HepG2 (cell line): ENCODE data around the gene COPS4. TPM values are rescaled to one million over a fixed set of nuclear protein-coding genes. Genes with fewer than 3 reads are reported as not detected.

Experiments used
- ATAC-seq: fragments of 200-7000 bp; cut with Tn5 transposase; 3 replicates; pipeline ENCODE4 v1.9.1; 2020; ENCODE audit warnings: mild to moderate bottlenecking, moderate library complexity
- BruUV-seq: library from RNA; stranded (reverse); fragments of 400-500 nt; replicated peaks from 2 replicates; lab custom pipeline; 2021; lab: Mats Ljungman, UMichigan
- CTCF ChIA-PET: fragments of 300-600 bp; formaldehyde crosslinking; extraction: SDS; loops from one replicate; lab custom pipeline; 2021; ENCODE audit warnings: low total read pairs, inconsistent platforms, low intra/inter-chr PET ratio; lab: Yijun Ruan, JAX
- POLR2A ChIA-PET: fragments of 350-600 bp; sonication (Branson Sonifier 250); formaldehyde crosslinking; loops from one replicate; lab custom pipeline; 2020; ENCODE audit warnings: antibody characterized with exemption, inconsistent platforms; lab: Yijun Ruan, JAX
- DNase-seq: peaks from one replicate; pipeline ENCODE4 v3.0.0-alpha.2; 2015; ENCODE audit warnings: low spot score
- FAIRE-seq: peaks from 3 replicates; lab custom pipeline; 2011; peaks lifted over from hg19 to GRCh38; lab: Jason Lieb, UNC
- H2AFZ ChIP-seq: one replicate; pipeline ENCODE4 v1.6.1; 2011; ENCODE audit warnings: low read length, inconsistent platforms
- H3K27ac ChIP-seq: fragments of 300-600 bp; 3 replicates; pipeline ENCODE4 v1.8.0; 2011; ENCODE audit warnings: mixed run types, mild to moderate bottlenecking, mixed read lengths, low read length, inconsistent platforms; ENCODE audit not compliant: insufficient read depth; ENCODE audit errors: extremely low read length
- H3K27me3 ChIP-seq, 2 experiments: fragments of 200-600 bp in 1 of 2; 2 replicates in 1 of 2; 3 replicates in 1 of 2; pipeline versions ENCODE4 v1.6.0 to v1.8.0; 2011; ENCODE audit warnings: low read length in 2 of 2, mild to moderate bottlenecking in 2 of 2, moderate library complexity in 2 of 2, inconsistent platforms in 1 of 2; ENCODE audit not compliant: insufficient read depth in 2 of 2, control insufficient read depth in 1 of 2
- H3K36me3 ChIP-seq, 2 experiments: fragments of 200-600 bp in 1 of 2; replicated peaks in 1 of 2; 2 replicates in 1 of 2; 3 replicates in 1 of 2; pipeline versions ENCODE4 v1.5.1 to v1.8.0; 2011; ENCODE audit warnings: low read length in 2 of 2, inconsistent platforms in 1 of 2; ENCODE audit not compliant: insufficient read depth in 2 of 2, control insufficient read depth in 1 of 2
- H3K4me1 ChIP-seq: 2 replicates; pipeline ENCODE4 v1.5.1; 2012; ENCODE audit warnings: low read length, inconsistent platforms; ENCODE audit not compliant: insufficient read depth
- H3K4me2 ChIP-seq: 2 replicates; pipeline ENCODE4 v1.6.0; 2011; ENCODE audit warnings: low read depth, low read length, inconsistent platforms
- H3K4me3 ChIP-seq, 3 experiments: fragments of 200-600 bp in 1 of 3; sonication (generic), shearing (Covaris generic) in 1 of 3; replicated peaks in 1 of 3; 2 replicates each; pipeline ENCODE4 v1.5.1; 2011 to 2016; ENCODE audit warnings: low read length in 3 of 3, inconsistent platforms in 2 of 3, low read depth in 2 of 3, mild to moderate bottlenecking in 2 of 3, control low read depth in 1 of 3, mixed read lengths in 1 of 3; ENCODE audit not compliant: insufficient read depth in 1 of 3
- H3K79me2 ChIP-seq: one replicate; pipeline ENCODE4 v1.6.1; 2011; ENCODE audit warnings: low read length, inconsistent platforms; ENCODE audit not compliant: insufficient read depth
- H3K9ac ChIP-seq: 2 replicates; pipeline ENCODE4 v1.6.0; 2011; ENCODE audit warnings: mild to moderate bottlenecking, low read depth, low read length, inconsistent platforms; ENCODE audit not compliant: insufficient read depth
- H3K9me3 ChIP-seq: 2 replicates; pipeline ENCODE4 v1.5.1; 2012; ENCODE audit warnings: mild to moderate bottlenecking, low read length
- H4K20me1 ChIP-seq: 2 replicates; pipeline ENCODE4 v1.6.0; 2011; ENCODE audit warnings: inconsistent platforms, mild to moderate bottlenecking, low read length, moderate library complexity; ENCODE audit not compliant: insufficient read depth
- IRF2 ChIP-seq: IDR thresholded peaks from 2 replicates; pipeline ENCODE4 v1.6.1; 2018; ENCODE audit warnings: missing genetic modification reagents, missing compliant biosample characterization
- RARG ChIP-seq: sonication (generic); formaldehyde crosslinking; IDR thresholded peaks from 2 replicates; pipeline ENCODE4 v1.4.0; 2020; ENCODE audit warnings: low read depth, mild to moderate bottlenecking, missing genetic modification reagents
- SYNCRIP ChIP-seq: fragments of 200-400 bp; formaldehyde crosslinking; IDR thresholded peaks from 2 replicates; pipeline ENCODE4 v1.6.1; 2018; ENCODE audit warnings: mild to moderate bottlenecking, low read depth, low read length; ENCODE audit not compliant: insufficient read depth
- THYN1 ChIP-seq: sonication (generic); formaldehyde crosslinking; IDR thresholded peaks from 2 replicates; pipeline ENCODE4 v1.8.1; 2023; ENCODE audit warnings: low read depth, mild to moderate bottlenecking, moderate library complexity, missing genetic modification reagents, borderline replicate concordance
- YEATS4 ChIP-seq: sonication (generic); formaldehyde crosslinking; IDR thresholded peaks from 2 replicates; pipeline ENCODE4 v1.4.0; 2020; ENCODE audit warnings: missing genetic modification reagents, borderline replicate concordance
- ZSCAN25 ChIP-seq: sonication (generic); formaldehyde crosslinking; IDR thresholded peaks from 2 replicates; pipeline ENCODE4 v1.8.0; 2022; ENCODE audit warnings: mild to moderate bottlenecking, missing genetic modification reagents
- WGBS: methylation state at CpG from one replicate; pipeline ENCODE4 v1.1.6; 2017; ENCODE audit warnings: low lambda C conversion rate; 5-methylcytosine and 5-hydroxymethylcytosine counted together
- in situ Hi-C: cut with HindIII; loops from 2 replicates; pipeline ENCODE4 v1.10.0; 2017; ENCODE audit warnings: low pct_unique_long_range_greater_than_20kb; ENCODE audit not compliant: extremely low pct_ligation_motif_present
- intact Hi-C: fragments of 100-400 bp; cut with micrococcal nuclease; formaldehyde crosslinking; loops from one replicate; pipeline ENCODE4 v1.10.0; 2022; ENCODE audit not compliant: unreplicated experiment
- polyA plus RNA-seq, 8 experiments: library from polyadenylated mRNA; depleted of rRNA in 3 of 8; stranded (reverse) in 7 of 8; unstranded in 1 of 8; fragments of >200 nt; fragmentation: Illumina TruSeq in 4 of 8; extraction: Trizol in 4 of 8; gene quantifications; 2 replicates each; pipeline versions ENCODE4 v1.2.1 to v1.2.3, GENCODE V29; 2011 to 2016; ENCODE audit warnings: low read depth in 4 of 8, missing spikeins in 1 of 8, mixed read lengths in 1 of 8; ENCODE audit not compliant: insufficient read depth in 1 of 8
- total RNA-seq, 5 experiments: library from RNA; depleted of rRNA; stranded (reverse); fragments of >200 nt; fragmentation: Illumina TruSeq; extraction: Trizol; gene quantifications; 2 replicates each; pipeline ENCODE4 v1.2.3, GENCODE V29; 2016; ENCODE audit warnings: low read depth in 1 of 5
- TF ChIP-seq, protein P1 (sequence below): sonication (generic); formaldehyde crosslinking; IDR thresholded peaks from 2 replicates; pipeline ENCODE4 v1.4.0; 2020; ENCODE audit warnings: missing genetic modification reagents, mild to moderate bottlenecking, borderline replicate concordance
- TF ChIP-seq, protein P2 (sequence below): sonication (generic); formaldehyde crosslinking; IDR thresholded peaks from 2 replicates; pipeline ENCODE4 v1.5.0; 2020; ENCODE audit warnings: mild to moderate bottlenecking, missing genetic modification reagents

The COPS4 gene
- total and polyA plus RNA-seq, 2 of the 13 experiments (the other 11 are each of a cell fraction or from before 2014, with no cell fraction given): 28.8 to 52.5 TPM

DNA sequence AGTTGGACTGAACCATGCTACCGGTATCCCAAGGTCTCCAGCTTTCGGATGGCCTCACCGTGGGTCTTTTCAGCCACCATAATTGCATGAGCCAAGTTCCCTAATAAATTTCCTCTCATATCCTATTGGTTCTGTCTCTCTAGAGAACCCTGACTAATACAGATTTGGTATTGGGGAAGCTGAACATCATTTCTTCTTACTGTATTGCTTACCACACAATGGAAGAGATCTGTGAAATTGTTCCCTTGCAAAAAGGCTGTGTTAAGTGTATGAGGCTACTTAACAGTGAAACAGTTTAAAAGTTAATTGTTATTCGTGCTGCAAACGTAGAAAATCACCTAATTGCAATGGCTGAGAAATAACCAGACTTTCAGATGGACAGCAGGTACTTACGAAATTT lies 45.6 kb downstream of the COPS4 start:
- ChIA-PET CTCF (no interaction called here), POLR2A (no interaction called here)
- H3K9ac ChIP-seq: no peak overlapping the region
- in situ Hi-C loops: no loop called here
- 70% methylated on average over 6 of the region's 6 CpGs for WGBS
- peaks cover 0 to 5% of the 10 kb centered on the region in 2 experiments; a peak in 2 of 5 replicates for H3K36me3 ChIP-seq
- no peak for ATAC-seq
- intact Hi-C loops: no loop called here
- no peak overlapping the region for H2AFZ ChIP-seq
- H3K4me3 ChIP-seq: no peak overlapping the region
- no peak for DNase-seq
- H4K20me1 ChIP-seq: no peaks in the 10 kb centered on the region
- H3K79me2 ChIP-seq: no peaks in the 10 kb centered on the region
- H3K9me3 ChIP-seq: no peaks in the 10 kb centered on the region
- H3K4me1 ChIP-seq: no peaks in the 10 kb centered on the region
- no peak overlapping the region for H3K27ac ChIP-seq
- H3K4me2 ChIP-seq: no peak overlapping the region
- no TSS peak for BruUV-seq
- no peaks in the 10 kb centered on the region for H3K27me3 ChIP-seq
- no peak for FAIRE-seq
- no peak for TF ChIP-seq THYN1 (CRISPR knock-in tag)
- TF ChIP-seq, protein P1, sequence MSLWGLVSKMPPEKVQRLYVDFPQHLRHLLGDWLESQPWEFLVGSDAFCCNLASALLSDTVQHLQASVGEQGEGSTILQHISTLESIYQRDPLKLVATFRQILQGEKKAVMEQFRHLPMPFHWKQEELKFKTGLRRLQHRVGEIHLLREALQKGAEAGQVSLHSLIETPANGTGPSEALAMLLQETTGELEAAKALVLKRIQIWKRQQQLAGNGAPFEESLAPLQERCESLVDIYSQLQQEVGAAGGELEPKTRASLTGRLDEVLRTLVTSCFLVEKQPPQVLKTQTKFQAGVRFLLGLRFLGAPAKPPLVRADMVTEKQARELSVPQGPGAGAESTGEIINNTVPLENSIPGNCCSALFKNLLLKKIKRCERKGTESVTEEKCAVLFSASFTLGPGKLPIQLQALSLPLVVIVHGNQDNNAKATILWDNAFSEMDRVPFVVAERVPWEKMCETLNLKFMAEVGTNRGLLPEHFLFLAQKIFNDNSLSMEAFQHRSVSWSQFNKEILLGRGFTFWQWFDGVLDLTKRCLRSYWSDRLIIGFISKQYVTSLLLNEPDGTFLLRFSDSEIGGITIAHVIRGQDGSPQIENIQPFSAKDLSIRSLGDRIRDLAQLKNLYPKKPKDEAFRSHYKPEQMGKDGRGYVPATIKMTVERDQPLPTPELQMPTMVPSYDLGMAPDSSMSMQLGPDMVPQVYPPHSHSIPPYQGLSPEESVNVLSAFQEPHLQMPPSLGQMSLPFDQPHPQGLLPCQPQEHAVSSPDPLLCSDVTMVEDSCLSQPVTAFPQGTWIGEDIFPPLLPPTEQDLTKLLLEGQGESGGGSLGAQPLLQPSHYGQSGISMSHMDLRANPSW (CRISPR knock-in tag): no peak
- TF ChIP-seq ZSCAN25 (CRISPR knock-in tag): no peak
- no peak for TF ChIP-seq IRF2
- TF ChIP-seq SYNCRIP: no peak
- no peak for TF ChIP-seq YEATS4 (CRISPR knock-in tag)
- TF ChIP-seq, protein P2, sequence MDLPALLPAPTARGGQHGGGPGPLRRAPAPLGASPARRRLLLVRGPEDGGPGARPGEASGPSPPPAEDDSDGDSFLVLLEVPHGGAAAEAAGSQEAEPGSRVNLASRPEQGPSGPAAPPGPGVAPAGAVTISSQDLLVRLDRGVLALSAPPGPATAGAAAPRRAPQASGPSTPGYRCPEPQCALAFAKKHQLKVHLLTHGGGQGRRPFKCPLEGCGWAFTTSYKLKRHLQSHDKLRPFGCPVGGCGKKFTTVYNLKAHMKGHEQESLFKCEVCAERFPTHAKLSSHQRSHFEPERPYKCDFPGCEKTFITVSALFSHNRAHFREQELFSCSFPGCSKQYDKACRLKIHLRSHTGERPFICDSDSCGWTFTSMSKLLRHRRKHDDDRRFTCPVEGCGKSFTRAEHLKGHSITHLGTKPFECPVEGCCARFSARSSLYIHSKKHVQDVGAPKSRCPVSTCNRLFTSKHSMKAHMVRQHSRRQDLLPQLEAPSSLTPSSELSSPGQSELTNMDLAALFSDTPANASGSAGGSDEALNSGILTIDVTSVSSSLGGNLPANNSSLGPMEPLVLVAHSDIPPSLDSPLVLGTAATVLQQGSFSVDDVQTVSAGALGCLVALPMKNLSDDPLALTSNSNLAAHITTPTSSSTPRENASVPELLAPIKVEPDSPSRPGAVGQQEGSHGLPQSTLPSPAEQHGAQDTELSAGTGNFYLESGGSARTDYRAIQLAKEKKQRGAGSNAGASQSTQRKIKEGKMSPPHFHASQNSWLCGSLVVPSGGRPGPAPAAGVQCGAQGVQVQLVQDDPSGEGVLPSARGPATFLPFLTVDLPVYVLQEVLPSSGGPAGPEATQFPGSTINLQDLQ (CRISPR knock-in tag): no peak
- no peak for TF ChIP-seq RARG (CRISPR knock-in tag)
